ENCODE data around the gene SUGP1. TPM values are rescaled to one million over a fixed set of nuclear protein-coding genes. Genes with fewer than 3 reads are reported as not detected.

The SUGP1 gene
- total RNA-seq, 2 donors from 2014 or later, result 13.5 to 16.3 TPM

GRCh38 chr19:19239675-19240074, 80.6 kb downstream of the SUGP1 start:
- H3K4me1 ChIP-seq, result no peaks in the 10 kb centered on the region
- no peak for TF ChIP-seq POLR2A (IDR thresholded peaks at IDR 0.05)
- TF ChIP-seq CTCF (IDR thresholded peaks at IDR 0.05), result no peak
- ATAC-seq, result no peak
- H3K27me3 ChIP-seq, result peaks cover 0 to 8% of the 10 kb centered on the region in 2 donors
- H3K36me3 ChIP-seq (replicated peaks in 1 of 2; ENCODE audit: insufficient read depth in 1 of 2, low read depth in 2 of 2), result no peaks in the 10 kb centered on the region
- H3K27ac ChIP-seq, result no peak overlapping the region
- H3K4me3 ChIP-seq, result no peak overlapping the region
- peaks cover 0 to 6% (median 0%) of the 10 kb centered on the region in 3 donors for H3K9me3 ChIP-seq
- intact Hi-C loops (cut with DNase I), result no loop called here
- no peak for DNase-seq

GRCh38 chr19:19238126-19238894, 82.0 kb downstream of the SUGP1 start:
- 67 to 72% methylated on average over 18 of the region's 18 CpGs for WGBS, 2 donors
- intact Hi-C loops (cut with DNase I), result no loop called here
- no peak for ATAC-seq
- Histone ChIP-seq H3K4me1 (no peaks in the 10 kb centered on the region), H3K4me3 (no peak overlapping the region), H3K27ac (no peak overlapping the region), H3K36me3 (replicated peaks in 1 of 2; ENCODE audit: insufficient read depth in 1 of 2, low read depth in 2 of 2) (no peaks in the 10 kb centered on the region), H3K27me3 (peaks cover 0 to 8% of the 10 kb centered on the region in 2 donors), H3K9me3 (peaks cover 0 to 17% (median 0%) of the 10 kb centered on the region in 3 donors)
- DNase-seq, result no peak
- TF ChIP-seq CTCF (IDR thresholded peaks at IDR 0.05) (no peak), POLR2A (IDR thresholded peaks at IDR 0.05) (no peak)

GRCh38 chr19:19236173-19236572, 84.1 kb downstream of the SUGP1 start:
- Histone ChIP-seq H3K27me3 (peaks cover 0 to 8% of the 10 kb centered on the region in 2 donors), H3K4me1 (no peaks in the 10 kb centered on the region), H3K4me3 (no peak overlapping the region), H3K27ac (no peak overlapping the region), H3K9me3 (peaks cover 0 to 17% (median 0%) of the 10 kb centered on the region in 3 donors), H3K36me3 (replicated peaks in 1 of 2; ENCODE audit: insufficient read depth in 1 of 2, low read depth in 2 of 2) (no peaks in the 10 kb centered on the region)
- ATAC-seq, result no peak
- no peak for DNase-seq
- TF ChIP-seq CTCF (IDR thresholded peaks at IDR 0.05) (no peak), POLR2A (IDR thresholded peaks at IDR 0.05) (no peak)
- intact Hi-C loops (cut with DNase I), result no loop called here

- Histone ChIP-seq H3K36me3 (replicated peaks in 1 of 2; ENCODE audit: insufficient read depth in 1 of 2, low read depth in 2 of 2) (no peaks in the 10 kb centered on the region), H3K9me3 (peaks cover 0 to 17% (median 0%) of the 10 kb centered on the region in 3 donors), H3K27ac (no peak overlapping the region), H3K4me3 (no peak overlapping the region), H3K27me3 (no peaks in the 10 kb centered on the region), H3K4me1 (no peaks in the 10 kb centered on the region)
- intact Hi-C loops (cut with DNase I), result no loop called here
- DNase-seq (no peak), ATAC-seq (no peak)
- WGBS, 2 donors, result 78 to 84% methylated on average over 2 of the region's 2 CpGs
- no peak for TF ChIP-seq CTCF (IDR thresholded peaks at IDR 0.05)
- TF ChIP-seq POLR2A (IDR thresholded peaks at IDR 0.05), result no peak
Measured at GRCh38 chr19:19234220-19234816, 86.0 kb downstream of the SUGP1 start.

Measured in body of pancreas (tissue), 4 donors.